Measurements from ENCODE around the gene C5orf63. TPM values are rescaled to one million over a fixed set of nuclear protein-coding genes. Genes with fewer than 3 reads are reported as not detected.
"Not testable (repeated sequence)": the region's sequence is repeated elsewhere in the genome, so short reads cannot be mapped to it uniquely, and the experiment has no call there.

The C5orf63 gene
- total RNA-seq, 1 donor from 2014 or later = 1.5 TPM

DNA sequence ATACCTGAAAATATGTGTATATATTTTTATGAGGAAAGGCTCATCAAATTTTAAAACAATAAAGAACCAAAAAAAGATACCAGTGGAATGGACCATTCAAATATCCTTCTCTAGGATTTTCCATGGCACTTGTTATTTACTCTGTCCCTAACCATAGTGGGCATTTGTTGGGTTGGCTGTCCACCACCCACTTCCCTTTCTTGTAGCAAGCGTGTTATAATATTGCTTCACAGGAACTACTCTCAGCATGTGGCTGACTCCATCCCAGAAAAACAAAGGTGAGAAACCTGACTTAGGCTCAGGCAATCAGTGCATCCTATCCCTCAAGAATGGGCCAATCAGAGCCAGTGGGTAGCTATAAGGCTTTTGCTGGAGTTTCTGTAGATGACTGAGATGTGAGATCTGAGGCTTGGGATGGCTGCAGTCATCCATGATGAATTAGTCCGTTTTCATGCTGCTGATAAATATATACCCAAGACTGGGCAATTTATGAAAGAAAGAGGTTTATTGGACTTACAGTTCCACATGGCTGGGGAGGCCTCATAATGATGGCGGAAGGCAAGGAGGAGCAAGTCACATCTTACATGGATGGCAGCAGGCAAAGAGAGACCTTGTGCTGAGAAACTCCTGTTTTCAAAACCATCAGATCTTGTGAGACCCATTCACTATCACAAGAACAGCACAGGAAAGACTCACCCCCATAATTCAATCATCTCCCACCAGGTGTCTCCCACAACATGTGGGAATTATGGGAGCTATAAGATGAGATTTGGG, 17.2 kb downstream of the C5orf63 start:
- Mint-ChIP-seq H3K27me3 (ENCODE audit: insufficient read depth, low read depth) (peaks cover 5% of the 10 kb centered on the region), H3K4me1 (peaks cover under 1% of the 10 kb centered on the region), H3K4me3 (no peak overlapping the region), H3K9me3 (no peaks in the 10 kb centered on the region), H3K27ac (no peak overlapping the region), H3K36me3 (no peaks in the 10 kb centered on the region)
- no peak for DNase-seq (ENCODE audit: low spot score)
- no peak overlapping the region for H3K27ac ChIP-seq
- H3K9ac ChIP-seq = no peak overlapping the region
- H4K20me1 ChIP-seq (ENCODE audit: low read depth) = no peaks in the 10 kb centered on the region
- no peak overlapping the region for H3K4me2 ChIP-seq
- no peak for TF ChIP-seq EZH2 (IDR thresholded peaks at IDR 0.05)
- no peak overlapping the region for H3K4me3 ChIP-seq
- no peaks in the 10 kb centered on the region for H3K27me3 ChIP-seq
- no peaks in the 10 kb centered on the region for H3F3A ChIP-seq (ENCODE audit: low read depth)
- H2AFZ ChIP-seq (replicated peaks) = no peak overlapping the region
- no peaks in the 10 kb centered on the region for H3K4me1 ChIP-seq
- no peaks in the 10 kb centered on the region for H3K9me3 ChIP-seq (ENCODE audit: low read depth)
- H3K79me2 ChIP-seq (ENCODE audit: low read depth) = no peaks in the 10 kb centered on the region
- no peaks in the 10 kb centered on the region for H3K36me3 ChIP-seq

DNA sequence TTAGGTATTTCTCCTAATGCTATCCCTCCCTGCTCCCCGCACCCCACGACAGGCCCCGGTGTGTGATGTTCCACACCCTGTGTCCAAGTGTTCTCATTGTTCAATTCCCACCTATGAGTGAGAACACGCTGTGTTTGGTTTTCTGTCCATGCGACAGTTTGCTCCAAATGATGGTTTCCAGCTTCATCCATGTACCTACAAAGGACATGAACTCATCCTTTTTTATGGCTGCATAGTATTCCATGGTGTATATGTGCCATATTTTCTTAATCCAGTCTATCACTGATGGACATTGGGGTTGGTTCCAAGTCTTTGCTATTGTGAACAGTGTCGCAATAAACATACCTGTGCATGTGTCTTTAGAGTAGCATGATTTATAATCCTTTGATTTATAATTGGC, 19.8 kb downstream of the C5orf63 start:
- not testable (repeated sequence) for H2AFZ ChIP-seq (replicated peaks); H3K27me3 Mint-ChIP-seq (ENCODE audit: insufficient read depth, low read depth); H3K36me3 ChIP-seq; H3K36me3 Mint-ChIP-seq; H3F3A ChIP-seq (ENCODE audit: low read depth); H3K27me3 ChIP-seq; H3K27ac Mint-ChIP-seq; H4K20me1 ChIP-seq (ENCODE audit: low read depth); H3K4me2 ChIP-seq; H3K4me1 ChIP-seq; H3K27ac ChIP-seq; H3K4me3 Mint-ChIP-seq; H3K79me2 ChIP-seq (ENCODE audit: low read depth); H3K9me3 ChIP-seq (ENCODE audit: low read depth); H3K4me1 Mint-ChIP-seq; H3K9me3 Mint-ChIP-seq; H3K9ac ChIP-seq; H3K4me3 ChIP-seq; DNase-seq (ENCODE audit: low spot score)

DNA sequence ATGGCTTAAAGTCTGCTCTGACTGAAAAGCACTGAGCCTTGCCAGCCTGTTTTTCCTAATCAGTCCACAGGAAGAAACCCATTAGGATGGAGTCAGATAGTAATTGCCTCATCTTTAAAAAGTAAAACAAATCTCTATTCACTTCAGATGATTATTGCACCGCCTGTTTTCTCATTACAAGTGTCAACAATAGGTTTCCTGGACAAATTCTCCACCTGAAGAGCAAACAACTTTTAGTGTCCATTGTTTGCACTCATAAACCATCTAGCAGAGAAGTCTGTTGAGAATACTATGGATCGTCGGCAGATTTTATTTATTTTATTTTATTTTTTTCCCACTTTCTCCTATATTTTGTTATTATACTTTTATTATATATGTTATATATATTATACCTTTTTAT, 20.3 kb downstream of the C5orf63 start:
- Mint-ChIP-seq H3K4me3 (no peak overlapping the region), H3K27ac (no peak overlapping the region), H3K36me3 (no peaks in the 10 kb centered on the region), H3K27me3 (ENCODE audit: insufficient read depth, low read depth) (peaks cover 5% of the 10 kb centered on the region), H3K4me1 (no peaks in the 10 kb centered on the region), H3K9me3 (no peaks in the 10 kb centered on the region)
- no peak overlapping the region for H3K4me2 ChIP-seq
- H3K9me3 ChIP-seq (ENCODE audit: low read depth) = no peaks in the 10 kb centered on the region
- no peaks in the 10 kb centered on the region for H3K79me2 ChIP-seq (ENCODE audit: low read depth)
- H2AFZ ChIP-seq (replicated peaks) = no peak overlapping the region
- no peaks in the 10 kb centered on the region for H4K20me1 ChIP-seq (ENCODE audit: low read depth)
- no peak overlapping the region for H3K4me3 ChIP-seq
- DNase-seq (ENCODE audit: low spot score) = no peak
- H3K9ac ChIP-seq = no peak overlapping the region
- TF ChIP-seq, protein P1, sequence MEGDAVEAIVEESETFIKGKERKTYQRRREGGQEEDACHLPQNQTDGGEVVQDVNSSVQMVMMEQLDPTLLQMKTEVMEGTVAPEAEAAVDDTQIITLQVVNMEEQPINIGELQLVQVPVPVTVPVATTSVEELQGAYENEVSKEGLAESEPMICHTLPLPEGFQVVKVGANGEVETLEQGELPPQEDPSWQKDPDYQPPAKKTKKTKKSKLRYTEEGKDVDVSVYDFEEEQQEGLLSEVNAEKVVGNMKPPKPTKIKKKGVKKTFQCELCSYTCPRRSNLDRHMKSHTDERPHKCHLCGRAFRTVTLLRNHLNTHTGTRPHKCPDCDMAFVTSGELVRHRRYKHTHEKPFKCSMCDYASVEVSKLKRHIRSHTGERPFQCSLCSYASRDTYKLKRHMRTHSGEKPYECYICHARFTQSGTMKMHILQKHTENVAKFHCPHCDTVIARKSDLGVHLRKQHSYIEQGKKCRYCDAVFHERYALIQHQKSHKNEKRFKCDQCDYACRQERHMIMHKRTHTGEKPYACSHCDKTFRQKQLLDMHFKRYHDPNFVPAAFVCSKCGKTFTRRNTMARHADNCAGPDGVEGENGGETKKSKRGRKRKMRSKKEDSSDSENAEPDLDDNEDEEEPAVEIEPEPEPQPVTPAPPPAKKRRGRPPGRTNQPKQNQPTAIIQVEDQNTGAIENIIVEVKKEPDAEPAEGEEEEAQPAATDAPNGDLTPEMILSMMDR (IDR thresholded peaks at IDR 0.05) = no peak
- TF ChIP-seq EZH2phosphoT487 (IDR thresholded peaks at IDR 0.05) (no peak), EZH2 (IDR thresholded peaks at IDR 0.05) (no peak)
- H3F3A ChIP-seq (ENCODE audit: low read depth) = no peaks in the 10 kb centered on the region
- H3K4me1 ChIP-seq = no peaks in the 10 kb centered on the region
- H3K36me3 ChIP-seq = no peaks in the 10 kb centered on the region
- no peak overlapping the region for H3K27ac ChIP-seq
- H3K27me3 ChIP-seq = no peaks in the 10 kb centered on the region

DNA sequence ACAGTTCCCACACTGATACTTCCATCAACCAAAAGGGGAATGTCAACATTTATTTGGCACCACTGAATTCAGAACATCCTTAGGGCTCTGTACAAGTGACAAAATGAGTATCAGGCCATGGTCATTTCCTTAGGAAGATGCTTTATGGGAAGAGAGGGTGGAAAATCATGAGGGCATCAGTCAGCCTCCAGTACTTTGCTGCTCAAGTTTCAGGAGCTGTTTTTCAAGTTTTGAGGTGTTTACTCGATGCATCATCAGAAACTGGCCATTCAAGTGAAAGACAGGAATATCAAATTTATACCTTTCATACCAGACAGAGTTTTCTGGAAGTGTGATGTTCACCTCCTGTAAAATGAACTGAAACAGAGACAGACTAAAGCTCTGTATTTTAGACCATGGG, 21.7 kb downstream of the C5orf63 start:
- Histone ChIP-seq H3K27me3 (no peaks in the 10 kb centered on the region), H3K4me1 (no peaks in the 10 kb centered on the region), H4K20me1 (ENCODE audit: low read depth) (no peaks in the 10 kb centered on the region), H3F3A (ENCODE audit: low read depth) (no peaks in the 10 kb centered on the region), H3K27ac (no peak overlapping the region), H3K9ac (no peak overlapping the region), H3K9me3 (ENCODE audit: low read depth) (no peaks in the 10 kb centered on the region), H3K36me3 (no peaks in the 10 kb centered on the region), H3K4me3 (no peak overlapping the region), H3K79me2 (ENCODE audit: low read depth) (no peaks in the 10 kb centered on the region), H3K4me2 (no peak overlapping the region), H2AFZ (replicated peaks) (no peak overlapping the region)
- Mint-ChIP-seq H3K27me3 (ENCODE audit: insufficient read depth, low read depth) (peaks cover 5% of the 10 kb centered on the region), H3K4me1 (no peaks in the 10 kb centered on the region), H3K27ac (no peak overlapping the region), H3K9me3 (no peaks in the 10 kb centered on the region), H3K36me3 (no peaks in the 10 kb centered on the region), H3K4me3 (no peak overlapping the region)
- TF ChIP-seq, protein P1 (IDR thresholded peaks at IDR 0.05) = no peak
- TF ChIP-seq EZH2phosphoT487 (IDR thresholded peaks at IDR 0.05) = no peak
- no peak for TF ChIP-seq EZH2 (IDR thresholded peaks at IDR 0.05)
- DNase-seq (ENCODE audit: low spot score) = no peak

All from neural progenitor cell (in vitro differentiated cells).